Transverse colon (tissue), 4 donors: ENCODE measurements around the gene FAM53A.

Experiments used
- EP300 ChIP-seq: sonication (generic); formaldehyde crosslinking; IDR thresholded peaks from one replicate; pipeline ENCODE4 v1.6.1; 2017; ENCODE audit warnings: antibody characterized with exemption, low read depth
- POLR2A ChIP-seq: fragments of 450-650 bp; IDR thresholded peaks from one replicate; pipeline ENCODE4 v1.6.1; 2016; ENCODE audit warnings: antibody characterized with exemption, mild to moderate bottlenecking, moderate library complexity
- POLR2AphosphoS5 ChIP-seq, 3 donors: sonication (generic); formaldehyde crosslinking; IDR thresholded peaks; one replicate each; pipeline ENCODE4 v1.6.1; 2016; ENCODE audit warnings: antibody characterized with exemption in 3 of 3
- TF ChIP-seq, protein P1 (sequence below), 5 experiments: fragments of 200-600 bp in 3 of 5; fragments of 450-650 bp in 2 of 5; sonication (generic) in 3 of 5; IDR thresholded peaks; 1 replicate in 2 of 5; 2 replicates in 3 of 5; pipeline ENCODE4 v1.5.1; 2016 to 2017; ENCODE audit warnings: antibody characterized with exemption in 5 of 5, inconsistent platforms in 3 of 5, mild to moderate bottlenecking in 2 of 5, moderate library complexity in 1 of 5

DNA sequence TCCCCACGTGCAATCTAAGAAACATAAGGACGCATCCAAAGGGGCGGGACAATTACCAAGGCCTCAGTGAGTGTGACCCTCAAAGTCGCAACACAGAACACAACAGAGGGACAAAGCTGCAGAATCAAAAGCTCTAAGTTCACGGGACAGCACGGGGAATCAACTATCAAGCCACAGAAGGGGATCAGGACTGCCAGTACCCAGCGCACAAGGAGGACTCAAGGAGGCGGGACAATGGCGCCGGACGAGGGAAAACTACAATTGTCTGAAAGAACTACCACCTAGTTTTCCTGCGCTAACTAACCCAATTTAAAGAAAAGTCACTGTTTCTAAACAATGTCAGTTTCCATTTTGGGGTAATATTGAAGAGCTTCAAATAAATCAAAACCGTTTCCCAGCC lies 1.3 kb downstream of the FAM53A start:
- TF ChIP-seq POLR2A (no peak), POLR2AphosphoS5 (IDR thresholded peaks at IDR 0.05) (no peak), EP300 (no peak)
- TF ChIP-seq, protein P1, sequence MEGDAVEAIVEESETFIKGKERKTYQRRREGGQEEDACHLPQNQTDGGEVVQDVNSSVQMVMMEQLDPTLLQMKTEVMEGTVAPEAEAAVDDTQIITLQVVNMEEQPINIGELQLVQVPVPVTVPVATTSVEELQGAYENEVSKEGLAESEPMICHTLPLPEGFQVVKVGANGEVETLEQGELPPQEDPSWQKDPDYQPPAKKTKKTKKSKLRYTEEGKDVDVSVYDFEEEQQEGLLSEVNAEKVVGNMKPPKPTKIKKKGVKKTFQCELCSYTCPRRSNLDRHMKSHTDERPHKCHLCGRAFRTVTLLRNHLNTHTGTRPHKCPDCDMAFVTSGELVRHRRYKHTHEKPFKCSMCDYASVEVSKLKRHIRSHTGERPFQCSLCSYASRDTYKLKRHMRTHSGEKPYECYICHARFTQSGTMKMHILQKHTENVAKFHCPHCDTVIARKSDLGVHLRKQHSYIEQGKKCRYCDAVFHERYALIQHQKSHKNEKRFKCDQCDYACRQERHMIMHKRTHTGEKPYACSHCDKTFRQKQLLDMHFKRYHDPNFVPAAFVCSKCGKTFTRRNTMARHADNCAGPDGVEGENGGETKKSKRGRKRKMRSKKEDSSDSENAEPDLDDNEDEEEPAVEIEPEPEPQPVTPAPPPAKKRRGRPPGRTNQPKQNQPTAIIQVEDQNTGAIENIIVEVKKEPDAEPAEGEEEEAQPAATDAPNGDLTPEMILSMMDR (IDR thresholded peaks at IDR 0.05): no peak
